HepG2 (cell line): ENCODE results near the gene ITSN2. TPM values are rescaled to one million over a fixed set of nuclear protein-coding genes. Genes with fewer than 3 reads are reported as not detected.

Source experiments
- ARNT ChIP-seq: fragments of 450-650 bp; IDR thresholded peaks from 2 replicates; pipeline ENCODE4 v1.6.1; 2017
- CHCHD3 ChIP-seq: sonication (generic); formaldehyde crosslinking; IDR thresholded peaks from 2 replicates; pipeline ENCODE4 v1.8.0; 2022; ENCODE audit warnings: mild to moderate bottlenecking, missing genetic modification reagents, moderate library complexity
- EEA1 ChIP-seq: sonication (generic); formaldehyde crosslinking; IDR thresholded peaks from 2 replicates; pipeline ENCODE4 v1.5.1; 2020; ENCODE audit warnings: mild to moderate bottlenecking, missing genetic modification reagents, borderline replicate concordance
- HNRNPL ChIP-seq: fragments of 200-400 bp; formaldehyde crosslinking; IDR thresholded peaks from 2 replicates; pipeline ENCODE4 v1.6.1; 2017; ENCODE audit warnings: mild to moderate bottlenecking, low read depth, low read length
- NFYC ChIP-seq: IDR thresholded peaks from 2 replicates; pipeline ENCODE4 v1.6.1; 2016; ENCODE audit warnings: missing genetic modification reagents, missing compliant biosample characterization
- ONECUT2 ChIP-seq: sonication (generic); formaldehyde crosslinking; IDR thresholded peaks from 2 replicates; pipeline ENCODE4 v1.4.0; 2020; ENCODE audit warnings: missing genetic modification reagents
- TBP ChIP-seq: sonication (generic); formaldehyde crosslinking; IDR thresholded peaks from 2 replicates; pipeline ENCODE4 v1.5.0; 2020; ENCODE audit warnings: missing genetic modification reagents
- ZBTB7B ChIP-seq: sonication (generic); formaldehyde crosslinking; IDR thresholded peaks from 2 replicates; pipeline ENCODE4 v1.4.0; 2020; ENCODE audit warnings: missing genetic modification reagents
- ZFP90 ChIP-seq: sonication (generic); formaldehyde crosslinking; IDR thresholded peaks from 2 replicates; pipeline ENCODE4 v1.8.0; 2022; ENCODE audit warnings: missing genetic modification reagents, mild to moderate bottlenecking, inconsistent platforms, borderline replicate concordance
- ZNF263 ChIP-seq: sonication (generic); formaldehyde crosslinking; IDR thresholded peaks from 2 replicates; pipeline ENCODE4 v1.4.0; 2020; ENCODE audit warnings: missing genetic modification reagents
- ZNF546 ChIP-seq: sonication (generic); formaldehyde crosslinking; conservative IDR thresholded peaks from 2 replicates; pipeline ENCODE4 v1.8.1; 2023; ENCODE audit warnings: mild to moderate bottlenecking, missing genetic modification reagents
- ZNF619 ChIP-seq: sonication (generic); formaldehyde crosslinking; IDR thresholded peaks from 2 replicates; pipeline ENCODE4 v1.4.0; 2020; ENCODE audit warnings: mild to moderate bottlenecking, missing genetic modification reagents
- ZNF672 ChIP-seq: sonication (generic); formaldehyde crosslinking; IDR thresholded peaks from 2 replicates; pipeline ENCODE4 v1.8.1; 2022; ENCODE audit warnings: missing genetic modification reagents
- ZSCAN25 ChIP-seq: sonication (generic); formaldehyde crosslinking; IDR thresholded peaks from 2 replicates; pipeline ENCODE4 v1.8.0; 2022; ENCODE audit warnings: mild to moderate bottlenecking, missing genetic modification reagents
- polyA plus RNA-seq, 8 experiments: library from polyadenylated mRNA; depleted of rRNA in 3 of 8; stranded (reverse) in 7 of 8; unstranded in 1 of 8; fragments of >200 nt; fragmentation: Illumina TruSeq in 4 of 8; extraction: Trizol in 4 of 8; gene quantifications; 2 replicates each; pipeline versions ENCODE4 v1.2.1 to v1.2.3, GENCODE V29; 2011 to 2016; ENCODE audit warnings: low read depth in 4 of 8, missing spikeins in 1 of 8, mixed read lengths in 1 of 8; ENCODE audit not compliant: insufficient read depth in 1 of 8
- total RNA-seq, 5 experiments: library from RNA; depleted of rRNA; stranded (reverse); fragments of >200 nt; fragmentation: Illumina TruSeq; extraction: Trizol; gene quantifications; 2 replicates each; pipeline ENCODE4 v1.2.3, GENCODE V29; 2016; ENCODE audit warnings: low read depth in 1 of 5
- TF ChIP-seq, protein P1 (sequence below): sonication (generic); formaldehyde crosslinking; IDR thresholded peaks from 2 replicates; pipeline ENCODE4 v1.5.0; 2020; ENCODE audit warnings: mild to moderate bottlenecking, missing genetic modification reagents
- TF ChIP-seq, protein P2 (sequence below): sonication (generic); formaldehyde crosslinking; conservative IDR thresholded peaks from 2 replicates; pipeline ENCODE4 v1.8.0; 2022; ENCODE audit warnings: low read depth, missing genetic modification reagents
- TF ChIP-seq, protein P3 (sequence below): sonication (generic); formaldehyde crosslinking; IDR thresholded peaks from 2 replicates; pipeline ENCODE4 v1.9.0; 2021; ENCODE audit warnings: mild to moderate bottlenecking, missing genetic modification reagents
- TF ChIP-seq, protein P4 (sequence below): sonication (generic); formaldehyde crosslinking; IDR thresholded peaks from 2 replicates; pipeline ENCODE4 v1.8.1; 2023; ENCODE audit warnings: missing genetic modification reagents, mild to moderate bottlenecking, borderline replicate concordance

Gene ITSN2
- total and polyA plus RNA-seq, 2 of the 13 experiments (the other 11 are each of a cell fraction or from before 2014, with no cell fraction given): 26.0 to 26.6 TPM

- no peak for TF ChIP-seq ARNT
- no peak; the same call in 1 of the 2 replicates for TF ChIP-seq CHCHD3 (CRISPR knock-in tag)
- no peak for TF ChIP-seq EEA1 (CRISPR knock-in tag)
- no peak for TF ChIP-seq ZNF619 (CRISPR knock-in tag)
- 0 out of 2 replicates have a peak, but pooled peaks have one; percentile 47 for TF ChIP-seq ZNF672 (CRISPR knock-in tag)
- TF ChIP-seq TBP (CRISPR knock-in tag): no peak
- TF ChIP-seq HNRNPL: 0 out of 2 replicates have a peak, but pooled peaks have one; percentile 71
- no peak for TF ChIP-seq NFYC (CRISPR knock-in tag)
- TF ChIP-seq, protein P1, sequence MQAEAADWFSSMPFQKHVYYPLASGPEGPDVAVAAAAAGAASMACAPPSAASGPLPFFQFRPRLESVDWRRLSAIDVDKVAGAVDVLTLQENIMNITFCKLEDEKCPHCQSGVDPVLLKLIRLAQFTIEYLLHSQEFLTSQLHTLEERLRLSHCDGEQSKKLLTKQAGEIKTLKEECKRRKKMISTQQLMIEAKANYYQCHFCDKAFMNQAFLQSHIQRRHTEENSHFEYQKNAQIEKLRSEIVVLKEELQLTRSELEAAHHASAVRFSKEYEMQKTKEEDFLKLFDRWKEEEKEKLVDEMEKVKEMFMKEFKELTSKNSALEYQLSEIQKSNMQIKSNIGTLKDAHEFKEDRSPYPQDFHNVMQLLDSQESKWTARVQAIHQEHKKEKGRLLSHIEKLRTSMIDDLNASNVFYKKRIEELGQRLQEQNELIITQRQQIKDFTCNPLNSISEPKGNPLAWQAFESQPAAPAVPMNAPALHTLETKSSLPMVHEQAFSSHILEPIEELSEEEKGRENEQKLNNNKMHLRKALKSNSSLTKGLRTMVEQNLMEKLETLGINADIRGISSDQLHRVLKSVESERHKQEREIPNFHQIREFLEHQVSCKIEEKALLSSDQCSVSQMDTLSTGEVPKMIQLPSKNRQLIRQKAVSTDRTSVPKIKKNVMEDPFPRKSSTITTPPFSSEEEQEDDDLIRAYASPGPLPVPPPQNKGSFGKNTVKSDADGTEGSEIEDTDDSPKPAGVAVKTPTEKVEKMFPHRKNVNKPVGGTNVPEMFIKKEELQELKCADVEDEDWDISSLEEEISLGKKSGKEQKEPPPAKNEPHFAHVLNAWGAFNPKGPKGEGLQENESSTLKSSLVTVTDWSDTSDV: no peak
- peak; percentile 12; the same call in 1 of the 2 replicates for TF ChIP-seq ZFP90
- TF ChIP-seq, protein P2, sequence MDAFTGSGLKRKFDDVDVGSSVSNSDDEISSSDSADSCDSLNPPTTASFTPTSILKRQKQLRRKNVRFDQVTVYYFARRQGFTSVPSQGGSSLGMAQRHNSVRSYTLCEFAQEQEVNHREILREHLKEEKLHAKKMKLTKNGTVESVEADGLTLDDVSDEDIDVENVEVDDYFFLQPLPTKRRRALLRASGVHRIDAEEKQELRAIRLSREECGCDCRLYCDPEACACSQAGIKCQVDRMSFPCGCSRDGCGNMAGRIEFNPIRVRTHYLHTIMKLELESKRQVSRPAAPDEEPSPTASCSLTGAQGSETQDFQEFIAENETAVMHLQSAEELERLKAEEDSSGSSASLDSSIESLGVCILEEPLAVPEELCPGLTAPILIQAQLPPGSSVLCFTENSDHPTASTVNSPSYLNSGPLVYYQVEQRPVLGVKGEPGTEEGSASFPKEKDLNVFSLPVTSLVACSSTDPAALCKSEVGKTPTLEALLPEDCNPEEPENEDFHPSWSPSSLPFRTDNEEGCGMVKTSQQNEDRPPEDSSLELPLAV (CRISPR knock-in tag): 0 out of 2 replicates have a peak, but pooled peaks have one; percentile 52
- TF ChIP-seq, protein P3, sequence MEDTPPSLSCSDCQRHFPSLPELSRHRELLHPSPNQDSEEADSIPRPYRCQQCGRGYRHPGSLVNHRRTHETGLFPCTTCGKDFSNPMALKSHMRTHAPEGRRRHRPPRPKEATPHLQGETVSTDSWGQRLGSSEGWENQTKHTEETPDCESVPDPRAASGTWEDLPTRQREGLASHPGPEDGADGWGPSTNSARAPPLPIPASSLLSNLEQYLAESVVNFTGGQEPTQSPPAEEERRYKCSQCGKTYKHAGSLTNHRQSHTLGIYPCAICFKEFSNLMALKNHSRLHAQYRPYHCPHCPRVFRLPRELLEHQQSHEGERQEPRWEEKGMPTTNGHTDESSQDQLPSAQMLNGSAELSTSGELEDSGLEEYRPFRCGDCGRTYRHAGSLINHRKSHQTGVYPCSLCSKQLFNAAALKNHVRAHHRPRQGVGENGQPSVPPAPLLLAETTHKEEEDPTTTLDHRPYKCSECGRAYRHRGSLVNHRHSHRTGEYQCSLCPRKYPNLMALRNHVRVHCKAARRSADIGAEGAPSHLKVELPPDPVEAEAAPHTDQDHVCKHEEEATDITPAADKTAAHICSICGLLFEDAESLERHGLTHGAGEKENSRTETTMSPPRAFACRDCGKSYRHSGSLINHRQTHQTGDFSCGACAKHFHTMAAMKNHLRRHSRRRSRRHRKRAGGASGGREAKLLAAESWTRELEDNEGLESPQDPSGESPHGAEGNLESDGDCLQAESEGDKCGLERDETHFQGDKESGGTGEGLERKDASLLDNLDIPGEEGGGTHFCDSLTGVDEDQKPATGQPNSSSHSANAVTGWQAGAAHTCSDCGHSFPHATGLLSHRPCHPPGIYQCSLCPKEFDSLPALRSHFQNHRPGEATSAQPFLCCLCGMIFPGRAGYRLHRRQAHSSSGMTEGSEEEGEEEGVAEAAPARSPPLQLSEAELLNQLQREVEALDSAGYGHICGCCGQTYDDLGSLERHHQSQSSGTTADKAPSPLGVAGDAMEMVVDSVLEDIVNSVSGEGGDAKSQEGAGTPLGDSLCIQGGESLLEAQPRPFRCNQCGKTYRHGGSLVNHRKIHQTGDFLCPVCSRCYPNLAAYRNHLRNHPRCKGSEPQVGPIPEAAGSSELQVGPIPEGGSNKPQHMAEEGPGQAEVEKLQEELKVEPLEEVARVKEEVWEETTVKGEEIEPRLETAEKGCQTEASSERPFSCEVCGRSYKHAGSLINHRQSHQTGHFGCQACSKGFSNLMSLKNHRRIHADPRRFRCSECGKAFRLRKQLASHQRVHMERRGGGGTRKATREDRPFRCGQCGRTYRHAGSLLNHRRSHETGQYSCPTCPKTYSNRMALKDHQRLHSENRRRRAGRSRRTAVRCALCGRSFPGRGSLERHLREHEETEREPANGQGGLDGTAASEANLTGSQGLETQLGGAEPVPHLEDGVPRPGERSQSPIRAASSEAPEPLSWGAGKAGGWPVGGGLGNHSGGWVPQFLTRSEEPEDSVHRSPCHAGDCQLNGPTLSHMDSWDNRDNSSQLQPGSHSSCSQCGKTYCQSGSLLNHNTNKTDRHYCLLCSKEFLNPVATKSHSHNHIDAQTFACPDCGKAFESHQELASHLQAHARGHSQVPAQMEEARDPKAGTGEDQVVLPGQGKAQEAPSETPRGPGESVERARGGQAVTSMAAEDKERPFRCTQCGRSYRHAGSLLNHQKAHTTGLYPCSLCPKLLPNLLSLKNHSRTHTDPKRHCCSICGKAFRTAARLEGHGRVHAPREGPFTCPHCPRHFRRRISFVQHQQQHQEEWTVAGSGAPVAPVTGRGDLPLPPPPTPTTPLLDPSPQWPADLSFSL (CRISPR knock-in tag): no peak
- TF ChIP-seq, protein P4, sequence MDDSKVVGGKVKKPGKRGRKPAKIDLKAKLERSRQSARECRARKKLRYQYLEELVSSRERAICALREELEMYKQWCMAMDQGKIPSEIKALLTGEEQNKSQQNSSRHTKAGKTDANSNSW (CRISPR knock-in tag): peak; percentile 74; the same call in 1 of the 2 replicates
- TF ChIP-seq ZBTB7B (CRISPR knock-in tag): peak; percentile 20; the same call in 1 of the 2 replicates
- TF ChIP-seq ZSCAN25 (CRISPR knock-in tag): no peak; the same call in 1 of the 2 replicates
- no peak for TF ChIP-seq ONECUT2 (CRISPR knock-in tag)
- peak; percentile 93 for TF ChIP-seq ZNF546 (CRISPR knock-in tag)
- TF ChIP-seq ZNF263 (CRISPR knock-in tag): peak; percentile 13; the same call in 1 of the 2 replicates
These were observed at the start of gene ITSN2 (continued) for GRCh38 chr2:24360050-24360962.
